Panc1 (cell line): Measurements from ENCODE around the gene GUCY2D. TPM values are rescaled to one million over a fixed set of nuclear protein-coding genes. Genes with fewer than 3 reads are reported as not detected.

Experiments
- ATAC-seq: fragments of 200-7000 bp; cut with Tn5 transposase; 2 replicates; pipeline ENCODE4 v1.9.1; 2020; ENCODE audit warnings: mild to moderate bottlenecking, moderate library complexity
- BruUV-seq: library from RNA; stranded (reverse); fragments of 400-500 nt; replicated peaks from 2 replicates; lab custom pipeline; 2021; lab: Mats Ljungman, UMichigan
- CTCF ChIA-PET: fragments of 300-600 bp; sonication (Branson Sonifier 250); formaldehyde crosslinking; loops from one replicate; lab custom pipeline; 2022; ENCODE audit warnings: antibody characterized with exemption; lab: Charles Lee
- POLR2A ChIA-PET: fragments of 300-600 bp; sonication (Branson Sonifier 250); formaldehyde crosslinking; loops from one replicate; lab custom pipeline; 2022; ENCODE audit warnings: antibody characterized with exemption; lab: Charles Lee
- DNase-seq: peaks from one replicate; pipeline ENCODE4 v3.0.0-alpha.2; 2010; ENCODE audit warnings: low read depth, low spot score
- H3K27ac ChIP-seq: 2 replicates; pipeline ENCODE4 v1.5.1; 2011; ENCODE audit warnings: mild to moderate bottlenecking, low read length, inconsistent platforms
- H3K27me3 ChIP-seq: fragments of 200-500 bp; sonication (Bioruptor generic); 2 replicates; pipeline ENCODE4 v1.6.0; 2014; ENCODE audit warnings: low read length, inconsistent platforms; ENCODE audit not compliant: control insufficient read depth, insufficient read depth
- H3K36me3 ChIP-seq: fragments of 200-500 bp; sonication (Bioruptor generic); 2 replicates; pipeline ENCODE4 v1.5.1; 2014; ENCODE audit warnings: inconsistent platforms, mild to moderate bottlenecking, low read length, moderate library complexity; ENCODE audit not compliant: control insufficient read depth, insufficient read depth
- H3K4me1 ChIP-seq: 2 replicates; pipeline ENCODE4 v1.5.1; 2011; ENCODE audit warnings: inconsistent platforms, mild to moderate bottlenecking, low read length, moderate library complexity; ENCODE audit not compliant: control insufficient read depth, insufficient read depth
- H3K4me3 ChIP-seq, 2 experiments: 2 replicates each; pipeline ENCODE4 v1.5.1; 2011 to 2012; ENCODE audit warnings: low read depth in 2 of 2, low read length in 2 of 2, mild to moderate bottlenecking in 2 of 2, inconsistent platforms in 1 of 2, moderate library complexity in 1 of 2
- H3K9me3 ChIP-seq: fragments of 200-500 bp; sonication (Bioruptor generic); 2 replicates; pipeline ENCODE4 v1.5.1; 2014; ENCODE audit warnings: low read depth, mild to moderate bottlenecking, inconsistent platforms, low read length, moderate library complexity; ENCODE audit not compliant: control insufficient read depth, insufficient read depth
- CTCF ChIP-seq: fragments of 450-650 bp; IDR thresholded peaks from 2 replicates; pipeline ENCODE4 v1.5.1; 2017; ENCODE audit warnings: mild to moderate bottlenecking
- POLR2AphosphoS5 ChIP-seq: IDR thresholded peaks from 2 replicates; pipeline ENCODE4 v1.6.1; 2012; ENCODE audit warnings: mild to moderate bottlenecking, low read depth, low read length, moderate library complexity
- REST ChIP-seq, 2 experiments: IDR thresholded peaks; 2 replicates each; pipeline ENCODE4 v1.6.1; 2011 to 2012; ENCODE audit warnings: low read depth in 2 of 2, control low read depth in 1 of 2, low read length in 1 of 2, mild to moderate bottlenecking in 1 of 2, moderate library complexity in 1 of 2; ENCODE audit not compliant: insufficient read depth in 1 of 2
- SIN3A ChIP-seq: IDR thresholded peaks from 2 replicates; pipeline ENCODE4 v1.6.1; 2012; ENCODE audit warnings: low read depth, mild to moderate bottlenecking, low read length, moderate library complexity, borderline replicate concordance; ENCODE audit not compliant: insufficient read depth
- TCF7L2 ChIP-seq: IDR thresholded peaks from 2 replicates; pipeline ENCODE4 v1.6.1; 2011; ENCODE audit warnings: mild to moderate bottlenecking, low read depth, low read length, inconsistent platforms
- in situ Hi-C: cut with HindIII; loops from 2 replicates; pipeline ENCODE4 v1.10.0; 2016; ENCODE audit warnings: low sequenced_read_pairs, low pct_unique_long_range_greater_than_20kb
- intact Hi-C: fragments of 100-400 bp; cut with micrococcal nuclease; formaldehyde crosslinking; loops from one replicate; pipeline ENCODE4 v1.10.0; 2022; ENCODE audit not compliant: unreplicated experiment
- total RNA-seq: library from RNA; stranded (reverse); gene quantifications from one replicate; pipeline ENCODE4 v1.2.1, GENCODE V29; 2021; ENCODE audit not compliant: unreplicated experiment

The GUCY2D gene
- total RNA-seq, 1 experiment from 2014 or later, result not detected

- Histone ChIP-seq H3K9me3 (no peaks in the 10 kb centered on the region), H3K36me3 (no peaks in the 10 kb centered on the region), H3K27ac (no peak overlapping the region), H3K4me3 (no peak overlapping the region), H3K4me1 (no peaks in the 10 kb centered on the region), H3K27me3 (no peaks in the 10 kb centered on the region)
- no peak for ATAC-seq
- BruUV-seq, result no TSS peak
- in situ Hi-C loops (no loop called here), intact Hi-C loops (no loop called here)
- TF ChIP-seq POLR2AphosphoS5 (no peak), SIN3A (no peak), TCF7L2 (no peak), CTCF (no peak), REST (IDR thresholded peaks at IDR 0.05; ENCODE audit: insufficient read depth in 1 of 2, low read depth in 2 of 2, low read length in 1 of 2) (no peak)
- DNase-seq, result no peak
- ChIA-PET CTCF (interaction anchor here (0.6 kb wide), 1 partner anchor 110 kb away, joined by 3 read pairs; no protein-coding TSS in a partner anchor), POLR2A (no interaction called here)
Measured at GRCh38 chr17:7987112-7987893, 15.1 kb upstream of the GUCY2D start.

- CTCF ChIA-PET, result interaction anchor here (0.5 to 1.0 kb wide), 6 partner anchors 10 to 127 kb away, joined by 3 to 8 read pairs (median 3); no protein-coding TSS in a partner anchor
- Histone ChIP-seq H3K9me3 (no peaks in the 10 kb centered on the region), H3K27ac (no peak overlapping the region), H3K36me3 (no peaks in the 10 kb centered on the region), H3K4me3 (no peak overlapping the region), H3K4me1 (no peaks in the 10 kb centered on the region), H3K27me3 (no peaks in the 10 kb centered on the region)
- in situ Hi-C loops, result no loop called here
- intact Hi-C loops, result loop anchor here (1.0 kb wide), 1 partner anchor 75 kb away; no protein-coding TSS in a partner anchor
- BruUV-seq, result no TSS peak
- TF ChIP-seq CTCF (peak; percentile 78), SIN3A (no peak)
- DNase-seq, result peak; percentile 73
- POLR2A ChIA-PET, result interaction anchor here (0.5 kb wide), 1 partner anchor 138 kb away, joined by 3 read pairs; no protein-coding TSS in a partner anchor
- peak; percentile 65 for ATAC-seq
Measured at GRCh38 chr17:7988750-7989178, 13.7 kb upstream of the GUCY2D start.
